Ovary (tissue), 3 donors: Measurements from ENCODE around the gene CASP1.

Experiments used
- CTCF ChIP-seq, 3 donors: fragments of 450-650 bp in 2 of 3; fragments of 200-600 bp in 1 of 3; IDR thresholded peaks; one replicate each; pipeline versions ENCODE4 v1.5.1 to v1.8.0; 2016 to 2022; ENCODE audit warnings: antibody characterized with exemption in 3 of 3, mild to moderate bottlenecking in 1 of 3
- POLR2A ChIP-seq: fragments of 450-650 bp; IDR thresholded peaks from one replicate; pipeline ENCODE4 v1.6.1; 2017; ENCODE audit warnings: antibody characterized with exemption, mild to moderate bottlenecking, moderate library complexity
- donor health status: DM: no; HTN: no; CAD: no.

- no peak for TF ChIP-seq CTCF (IDR thresholded peaks at IDR 0.05)
- no peak for TF ChIP-seq POLR2A
These were observed 36.3 kb upstream of the CASP1 start for GRCh38 chr11:105071089-105071732.
